HG03378 (cell line): ENCODE results near the gene DUSP6.

Experiments used
- ATAC-seq: cut with Tn5 transposase; IDR thresholded peaks from one replicate; pipeline ENCODE4 v1.9.1; 2021; ENCODE audit warnings: mild to moderate bottlenecking, moderate library complexity; ENCODE audit not compliant: unreplicated experiment

Gene DUSP6

GRCh38 chr12:89333564-89334252 lies 18.6 kb downstream of the DUSP6 start:
- ATAC-seq, result peak; percentile 77

GRCh38 chr12:89328151-89329030 lies 23.9 kb downstream of the DUSP6 start:
- ATAC-seq, result no peak

- ATAC-seq, result no peak
Observed at GRCh38 chr12:89327486-89328094, 24.7 kb downstream of the DUSP6 start.

GRCh38 chr12:89326239-89327040 lies 25.9 kb downstream of the DUSP6 start:
- ATAC-seq, result no peak

GRCh38 chr12:89325495-89325894 lies 26.8 kb downstream of the DUSP6 start:
- ATAC-seq, result no peak

GRCh38 chr12:89324437-89324836 lies 27.9 kb downstream of the DUSP6 start:
- no peak for ATAC-seq

- no peak for ATAC-seq
Observed at GRCh38 chr12:89323568-89324218, 28.6 kb downstream of the DUSP6 start.

- no peak for ATAC-seq
Observed at GRCh38 chr12:89320735-89321134, 31.6 kb downstream of the DUSP6 start.

GRCh38 chr12:89319606-89320005 lies 32.7 kb downstream of the DUSP6 start:
- no peak for ATAC-seq

GRCh38 chr12:89319122-89319521 lies 33.2 kb downstream of the DUSP6 start:
- no peak for ATAC-seq

- no peak for ATAC-seq
Observed at GRCh38 chr12:89316705-89317139, 35.6 kb downstream of the DUSP6 start.

GRCh38 chr12:89314060-89314761 lies 38.1 kb downstream of the DUSP6 start:
- ATAC-seq, result no peak

- no peak for ATAC-seq
Observed at GRCh38 chr12:89311703-89312293, 40.5 kb downstream of the DUSP6 start.

GRCh38 chr12:89309815-89310214 lies 42.5 kb downstream of the DUSP6 start:
- ATAC-seq, result no peak

- no peak for ATAC-seq
Observed at GRCh38 chr12:89309440-89309802, 42.9 kb downstream of the DUSP6 start.

- no peak for ATAC-seq
Observed at GRCh38 chr12:89307474-89308253, 44.6 kb downstream of the DUSP6 start.

GRCh38 chr12:89306827-89307473 lies 45.4 kb downstream of the DUSP6 start:
- ATAC-seq, result no peak

- ATAC-seq, result no peak
Observed at GRCh38 chr12:89305373-89305772, 46.9 kb downstream of the DUSP6 start.
